RWPE2 (cell line): Measurements from ENCODE around the gene OTOL1.

Experiments
- ATAC-seq: fragments of 200-7000 bp; cut with Tn5 transposase; 3 replicates; pipeline ENCODE4 v1.9.1; 2021; ENCODE audit warnings: low read depth
- DNase-seq: peaks from one replicate; pipeline ENCODE4 v3.0.0-alpha.2; 2020; ENCODE audit warnings: low spot score
- H3K27ac ChIP-seq: fragments of 450-650 bp; 2 replicates; pipeline ENCODE4 v1.5.1; 2017; ENCODE audit warnings: mild to moderate bottlenecking; ENCODE audit not compliant: poor library complexity, severe bottlenecking
- H3K27me3 ChIP-seq: fragments of 250-450 bp; sonication (Bioruptor Pico); 2 replicates; pipeline ENCODE4 v1.5.1; 2021; ENCODE audit warnings: mild to moderate bottlenecking, moderate library complexity; ENCODE audit not compliant: insufficient read depth, poor library complexity, severe bottlenecking
- H3K36me3 ChIP-seq: fragments of 250-450 bp; sonication (Bioruptor Pico); 2 replicates; pipeline ENCODE4 v1.5.1; 2020; ENCODE audit warnings: low read depth, mild to moderate bottlenecking, moderate library complexity
- H3K4me1 ChIP-seq: fragments of 250-450 bp; sonication (Bioruptor Pico); 2 replicates; pipeline ENCODE4 v1.5.1; 2021; ENCODE audit warnings: mild to moderate bottlenecking, moderate library complexity; ENCODE audit not compliant: insufficient read depth, poor library complexity, severe bottlenecking
- H3K4me3 ChIP-seq: fragments of 250-450 bp; sonication (Bioruptor Pico); 2 replicates; pipeline ENCODE4 v1.5.1; 2021; ENCODE audit warnings: mild to moderate bottlenecking, moderate library complexity; ENCODE audit not compliant: severe bottlenecking
- H3K9me3 ChIP-seq: fragments of 250-450 bp; sonication (Bioruptor Pico); 2 replicates; pipeline ENCODE4 v1.5.1; 2021; ENCODE audit warnings: mild to moderate bottlenecking, moderate library complexity; ENCODE audit not compliant: severe bottlenecking
- CTCF ChIP-seq: fragments of 450-650 bp; IDR thresholded peaks from one replicate; pipeline ENCODE4 v1.5.1; 2017; ENCODE audit warnings: mild to moderate bottlenecking, moderate library complexity; ENCODE audit not compliant: poor library complexity, severe bottlenecking

OTOL1 gene

GRCh38 chr3:161496508-161496907 lies at the start of gene OTOL1:
Gene OTOL1 (plus strand): TSS chr3:161496808. CDS start chr3:161496808, 0 bp downstream.
- Histone ChIP-seq H3K9me3 (no peaks in the 10 kb centered on the region), H3K27ac (no peak within 1 kb of the TSS), H3K27me3 (no peaks in the 10 kb centered on the region), H3K4me1 (no peaks in the 10 kb centered on the region), H3K36me3 (no peaks in the 10 kb centered on the region), H3K4me3 (no peak within 1 kb of the TSS)
- TF ChIP-seq CTCF: no peak
- no peak for DNase-seq
- no peak for ATAC-seq

- H3K27me3 ChIP-seq: no peaks in the 10 kb centered on the region
- no peak overlapping the region for H3K27ac ChIP-seq
- no peak for ATAC-seq
- H3K4me3 ChIP-seq: no peak overlapping the region
- H3K9me3 ChIP-seq: no peaks in the 10 kb centered on the region
- TF ChIP-seq CTCF: no peak
- H3K36me3 ChIP-seq: no peaks in the 10 kb centered on the region
- DNase-seq: no peak
- no peaks in the 10 kb centered on the region for H3K4me1 ChIP-seq
Observed at GRCh38 chr3:161449785-161450184, 46.8 kb upstream of the OTOL1 start.

- Histone ChIP-seq H3K36me3 (no peaks in the 10 kb centered on the region), H3K4me1 (no peaks in the 10 kb centered on the region), H3K27ac (no peak overlapping the region), H3K4me3 (no peak overlapping the region), H3K27me3 (peaks cover 5% of the 10 kb centered on the region), H3K9me3 (no peaks in the 10 kb centered on the region)
- TF ChIP-seq CTCF: no peak
- DNase-seq: no peak
- ATAC-seq: no peak
Observed at GRCh38 chr3:161452179-161452578, 44.4 kb upstream of the OTOL1 start.

- Histone ChIP-seq H3K27me3 (peaks cover 5% of the 10 kb centered on the region), H3K27ac (no peak overlapping the region), H3K4me1 (no peaks in the 10 kb centered on the region), H3K36me3 (no peaks in the 10 kb centered on the region), H3K9me3 (no peaks in the 10 kb centered on the region), H3K4me3 (no peak overlapping the region)
- no peak for TF ChIP-seq CTCF
- ATAC-seq (no peak), DNase-seq (no peak)
Observed at GRCh38 chr3:161454615-161455014, 42.0 kb upstream of the OTOL1 start.

GRCh38 chr3:161455962-161456361 lies 40.6 kb upstream of the OTOL1 start:
- ATAC-seq: no peak
- Histone ChIP-seq H3K27me3 (peaks cover 5% of the 10 kb centered on the region), H3K4me1 (no peaks in the 10 kb centered on the region), H3K27ac (no peak overlapping the region), H3K4me3 (no peak overlapping the region), H3K9me3 (no peaks in the 10 kb centered on the region), H3K36me3 (no peaks in the 10 kb centered on the region)
- DNase-seq: no peak
- TF ChIP-seq CTCF: no peak
